Measurements from ENCODE around the gene PDE3A. TPM values are rescaled to one million over a fixed set of nuclear protein-coding genes. Genes with fewer than 3 reads are reported as not detected.

The PDE3A gene
- polyA plus RNA-seq, 3 donors: 0.10 TPM; not detected in 2

- no peak overlapping the region for H3K4me2 ChIP-seq (replicated peaks; ENCODE audit: extremely low read depth, low read length, poor library complexity, severe bottlenecking)
- Mint-ChIP-seq H3K27me3 (ENCODE audit: low read depth in 3 of 3) (no peaks in the 10 kb centered on the region), H3K36me3 (no peaks in the 10 kb centered on the region), H3K9me3 (no peaks in the 10 kb centered on the region), H3K27ac (no peak overlapping the region), H3K4me1 (no peaks in the 10 kb centered on the region), H3K4me3 (no peak overlapping the region)
- H3K27me3 ChIP-seq (ENCODE audit: control insufficient read depth in 2 of 2, insufficient read depth in 2 of 2, low read length in 2 of 2): no peaks in the 10 kb centered on the region
- H3K4me1 ChIP-seq (ENCODE audit: control insufficient read depth in 1 of 2, insufficient read depth in 2 of 2, low read length in 2 of 2): no peaks in the 10 kb centered on the region
- H4K20me1 ChIP-seq (ENCODE audit: insufficient read depth, low read length): no peaks in the 10 kb centered on the region
- no peak for TF ChIP-seq CTCF (IDR thresholded peaks at IDR 0.05)
- H3K9ac ChIP-seq (ENCODE audit: insufficient read depth, low read length, poor library complexity, severe bottlenecking): no peak overlapping the region
- no peak overlapping the region for H3K4me3 ChIP-seq (replicated peaks in 1 of 3; ENCODE audit: low read depth in 2 of 3, low read length in 3 of 3)
- 97% methylated on average over 2 of the region's 4 CpGs for WGBS (ENCODE audit: insufficient coverage)
- H3K36me3 ChIP-seq (replicated peaks in 1 of 2; ENCODE audit: control insufficient read depth in 1 of 2, insufficient read depth in 2 of 2, low read length in 2 of 2): no peaks in the 10 kb centered on the region
- no peak overlapping the region for H3K27ac ChIP-seq (ENCODE audit: low read depth in 1 of 2, low read length in 2 of 2)
- DNase-seq: no peak
- H3K9me3 ChIP-seq (replicated peaks in 1 of 2; ENCODE audit: control insufficient read depth in 1 of 2, insufficient read depth in 1 of 2, low read length in 2 of 2): no peaks in the 10 kb centered on the region
- no peaks in the 10 kb centered on the region for H3K79me2 ChIP-seq (ENCODE audit: insufficient read depth, low read length)
- no peak overlapping the region for H2AFZ ChIP-seq (ENCODE audit: insufficient read depth, low read depth, low read length, poor library complexity, severe bottlenecking)
- intact Hi-C loops (cut with micrococcal nuclease): no loop called here
These were observed 109.3 kb downstream of the PDE3A start for GRCh38 chr12:20477672-20478071.

DNA sequence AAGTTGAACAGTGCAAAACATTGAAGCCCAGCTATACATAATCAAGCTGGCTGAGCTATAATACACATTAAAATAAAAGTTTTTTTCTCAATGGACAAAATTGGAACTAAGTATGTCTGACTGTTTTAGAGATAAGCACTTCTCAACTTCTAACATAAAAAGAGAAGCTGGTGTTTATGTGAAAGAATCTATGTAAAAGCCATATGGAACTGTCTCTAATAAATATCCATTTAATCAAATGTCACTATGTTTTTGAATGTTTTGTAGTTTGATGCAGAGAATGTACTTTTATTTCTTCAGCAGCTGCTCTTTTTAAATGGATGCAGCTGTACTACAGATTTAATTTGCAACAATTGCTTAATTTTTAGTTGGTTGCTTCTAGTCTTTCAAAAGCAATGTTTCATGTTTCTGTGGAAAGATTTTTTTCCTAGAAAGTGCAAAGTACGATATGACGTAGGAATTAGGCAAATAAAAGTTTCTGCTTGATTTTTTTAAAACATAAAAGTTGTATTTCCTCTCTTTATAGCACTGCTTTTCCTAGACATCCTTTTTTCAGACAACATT is 114.2 kb downstream of the PDE3A start:
- H3K36me3 Mint-ChIP-seq: no peaks in the 10 kb centered on the region
- no peaks in the 10 kb centered on the region for H3K4me1 ChIP-seq (ENCODE audit: control insufficient read depth in 1 of 2, insufficient read depth in 2 of 2, low read length in 2 of 2)
- H3K27ac Mint-ChIP-seq: no peak overlapping the region
- H3K27me3 ChIP-seq (ENCODE audit: control insufficient read depth in 2 of 2, insufficient read depth in 2 of 2, low read length in 2 of 2): no peaks in the 10 kb centered on the region
- no peaks in the 10 kb centered on the region for H3K79me2 ChIP-seq (ENCODE audit: insufficient read depth, low read length)
- no peak overlapping the region for H2AFZ ChIP-seq (ENCODE audit: insufficient read depth, low read depth, low read length, poor library complexity, severe bottlenecking)
- H3K9me3 Mint-ChIP-seq: no peaks in the 10 kb centered on the region
- H3K27me3 Mint-ChIP-seq (ENCODE audit: low read depth in 3 of 3): peaks cover 0 to 1% (median 0%) of the 10 kb centered on the region in 3 donors
- WGBS (ENCODE audit: insufficient coverage): no CpG with 5 or more reads among the region's 2 CpGs
- H3K36me3 ChIP-seq (replicated peaks in 1 of 2; ENCODE audit: control insufficient read depth in 1 of 2, insufficient read depth in 2 of 2, low read length in 2 of 2): no peaks in the 10 kb centered on the region
- H3K4me3 Mint-ChIP-seq: no peak overlapping the region
- no peaks in the 10 kb centered on the region for H3K4me1 Mint-ChIP-seq
- no peak for TF ChIP-seq CTCF (IDR thresholded peaks at IDR 0.05)
- DNase-seq: no peak
- no peaks in the 10 kb centered on the region for H3K9me3 ChIP-seq (replicated peaks in 1 of 2; ENCODE audit: control insufficient read depth in 1 of 2, insufficient read depth in 1 of 2, low read length in 2 of 2)
- H3K4me2 ChIP-seq (replicated peaks; ENCODE audit: extremely low read depth, low read length, poor library complexity, severe bottlenecking): no peak overlapping the region
- no peak overlapping the region for H3K4me3 ChIP-seq (replicated peaks in 1 of 3; ENCODE audit: low read depth in 2 of 3, low read length in 3 of 3)
- no peak overlapping the region for H3K27ac ChIP-seq (ENCODE audit: low read depth in 1 of 2, low read length in 2 of 2)
- intact Hi-C loops (cut with micrococcal nuclease): no loop called here
- no peak overlapping the region for H3K9ac ChIP-seq (ENCODE audit: insufficient read depth, low read length, poor library complexity, severe bottlenecking)
- no peaks in the 10 kb centered on the region for H4K20me1 ChIP-seq (ENCODE audit: insufficient read depth, low read length)

Measured in CD14-positive monocyte (primary cell).